22Rv1 (cell line): Measurements from ENCODE around the gene C1QB.

ENCODE experiments used
- H3K27ac ChIP-seq: fragments of 450-650 bp; 2 replicates; pipeline ENCODE4 v1.5.1; 2017
- CTCF ChIP-seq: fragments of 450-650 bp; IDR thresholded peaks from 2 replicates; pipeline ENCODE4 v1.5.1; 2017; ENCODE audit warnings: mild to moderate bottlenecking
- ZFX ChIP-seq: fragments of 450-650 bp; IDR thresholded peaks from 2 replicates; pipeline ENCODE4 v1.6.1; 2017; ENCODE audit warnings: antibody characterized with exemption, borderline replicate concordance

C1QB gene

GRCh38 chr1:22633697-22634463 is 19.2 kb upstream of the C1QB start:
- no peak overlapping the region for H3K27ac ChIP-seq
- no peak for TF ChIP-seq ZFX
- no peak for TF ChIP-seq CTCF

- no peak for TF ChIP-seq ZFX
- TF ChIP-seq CTCF: no peak
Measured at GRCh38 chr1:22635436-22635835, 17.6 kb upstream of the C1QB start.

GRCh38 chr1:22636353-22636752 is 16.7 kb upstream of the C1QB start, which contains the start of gene C1QA:
Gene C1QA, plus strand, starts transcription at chr1:22636628. Its CDS starts 989 bp downstream, at chr1:22637617.
- no peak for TF ChIP-seq CTCF
- TF ChIP-seq ZFX: no peak
- no peak within 1 kb of the TSS for H3K27ac ChIP-seq

More at GRCh38 chr1:22635436-22635835, 17.6 kb upstream of the C1QB start:
- H3K27ac ChIP-seq: no peak overlapping the region

DNA sequence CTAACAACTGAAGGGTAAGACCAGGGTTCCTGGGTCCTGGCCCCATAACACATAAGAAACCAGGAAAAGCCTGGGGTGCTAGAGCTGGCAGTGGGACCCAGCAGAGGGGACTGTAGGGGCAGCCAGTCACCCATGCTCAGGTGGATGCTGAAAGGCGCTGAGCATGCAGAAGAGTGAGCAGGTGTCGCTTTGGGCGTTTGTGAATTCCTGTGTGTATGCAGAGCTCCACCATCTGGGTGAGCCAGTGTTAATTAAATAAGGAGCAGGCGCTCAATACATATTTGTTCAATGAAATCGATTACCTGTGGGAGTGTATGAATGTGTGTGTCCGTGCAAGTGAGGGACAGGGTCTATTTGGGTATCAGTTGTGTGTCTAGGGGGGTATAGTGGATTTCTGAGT is 16.1 kb upstream of the C1QB start:
- H3K27ac ChIP-seq: no peak overlapping the region
- no peak for TF ChIP-seq ZFX
- TF ChIP-seq CTCF: 0 out of 2 replicates have a peak, but pooled peaks have one; percentile 9

DNA sequence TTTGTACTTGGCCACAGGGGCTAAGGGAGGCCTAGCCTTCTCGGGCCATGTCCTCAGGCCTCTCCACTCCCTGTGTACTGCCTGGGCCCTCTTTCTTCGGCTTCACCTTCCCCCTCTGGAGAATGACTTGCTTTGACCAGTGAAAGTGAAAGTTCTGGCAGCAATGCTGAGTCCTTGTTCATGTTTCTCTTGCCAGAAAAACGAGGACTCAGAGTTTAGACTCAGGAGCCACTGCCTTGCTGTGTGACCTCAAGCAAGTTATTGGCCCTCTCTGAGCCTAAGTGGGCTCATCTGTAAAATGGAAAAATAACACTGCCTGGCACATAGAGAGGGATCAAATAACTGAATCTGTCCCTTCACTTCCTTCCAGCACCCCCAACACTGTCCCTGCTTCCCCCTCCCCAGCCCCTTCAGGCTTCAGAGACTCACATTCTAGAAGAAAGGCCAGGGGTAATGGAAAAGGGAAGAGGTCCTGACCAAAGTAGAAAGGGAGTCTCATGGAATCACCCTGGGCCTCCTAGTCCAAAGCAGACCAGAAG is 15.1 kb upstream of the C1QB start:
- H3K27ac ChIP-seq: no peak overlapping the region
- TF ChIP-seq CTCF (no peak), ZFX (no peak)

DNA sequence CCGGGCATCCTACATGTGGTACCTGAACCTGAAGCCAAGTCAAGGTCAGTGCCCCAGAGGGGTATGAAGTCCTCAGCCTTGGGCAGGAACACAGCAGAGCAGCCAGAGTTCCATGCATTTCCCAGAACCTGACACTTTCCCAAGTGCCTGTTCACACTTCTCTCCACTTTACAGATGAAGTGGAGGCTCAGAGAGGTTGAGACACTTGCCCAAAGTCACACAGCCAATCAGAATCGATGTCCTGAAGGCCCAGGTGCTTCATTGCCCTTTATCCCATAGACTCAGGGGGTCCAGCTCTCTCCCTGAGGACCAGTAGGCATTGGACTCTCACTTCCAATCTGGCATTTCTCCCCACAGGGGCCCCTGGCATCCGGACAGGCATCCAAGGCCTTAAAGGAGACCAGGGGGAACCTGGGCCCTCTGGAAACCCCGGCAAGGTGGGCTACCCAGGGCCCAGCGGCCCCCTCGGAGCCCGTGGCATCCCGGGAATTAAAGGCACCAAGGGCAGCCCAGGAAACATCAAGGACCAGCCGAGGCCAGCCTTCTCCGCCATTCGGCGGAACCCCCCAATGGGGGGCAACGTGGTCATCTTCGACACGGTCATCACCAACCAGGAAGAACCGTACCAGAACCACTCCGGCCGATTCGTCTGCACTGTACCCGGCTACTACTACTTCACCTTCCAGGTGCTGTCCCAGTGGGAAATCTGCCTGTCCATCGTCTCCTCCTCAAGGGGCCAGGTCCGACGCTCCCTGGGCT is 14.4 kb upstream of the C1QB start:
- no peak overlapping the region for H3K27ac ChIP-seq
- TF ChIP-seq ZFX: no peak
- no peak for TF ChIP-seq CTCF

DNA sequence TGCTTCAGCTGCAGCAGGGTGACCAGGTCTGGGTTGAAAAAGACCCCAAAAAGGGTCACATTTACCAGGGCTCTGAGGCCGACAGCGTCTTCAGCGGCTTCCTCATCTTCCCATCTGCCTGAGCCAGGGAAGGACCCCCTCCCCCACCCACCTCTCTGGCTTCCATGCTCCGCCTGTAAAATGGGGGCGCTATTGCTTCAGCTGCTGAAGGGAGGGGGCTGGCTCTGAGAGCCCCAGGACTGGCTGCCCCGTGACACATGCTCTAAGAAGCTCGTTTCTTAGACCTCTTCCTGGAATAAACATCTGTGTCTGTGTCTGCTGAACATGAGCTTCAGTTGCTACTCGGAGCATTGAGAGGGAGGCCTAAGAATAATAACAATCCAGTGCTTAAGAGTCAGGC is 13.8 kb upstream of the C1QB start:
- H3K27ac ChIP-seq: no peak overlapping the region
- TF ChIP-seq ZFX (no peak), CTCF (no peak)
